Activated CD4-positive, alpha-beta memory T cell treated with anti-CD3 and anti-CD28 coated beads, Interleukin-2, amount 10 ng/mL, durations not matched to agents 7 days and 5 days (primary cell): ENCODE data around the gene PNMT. TPM values are rescaled to one million over a fixed set of nuclear protein-coding genes. Genes with fewer than 3 reads are reported as not detected.

Experiments used
- CTCF ChIA-PET: fragments of 350-600 bp; sonication (Branson Sonifier 250); formaldehyde crosslinking; loops from one replicate; lab custom pipeline; 2021; ENCODE audit warnings: antibody characterized with exemption, inconsistent platforms; lab: Charles Lee
- POLR2A ChIA-PET: fragments of 350-600 bp; sonication (Branson Sonifier 250); formaldehyde crosslinking; loops from one replicate; lab custom pipeline; 2021; ENCODE audit warnings: antibody characterized with exemption; lab: Charles Lee
- DNase-seq: peaks from one replicate; pipeline ENCODE4 v3.0.0-alpha.2; 2020
- H3K27ac Mint-ChIP-seq: one replicate; pipeline ENCODE4 v1.8.0; 2021; ENCODE audit warnings: mild to moderate bottlenecking, mixed read lengths
- H3K27me3 Mint-ChIP-seq: one replicate; pipeline ENCODE4 v1.8.0; 2021; ENCODE audit warnings: mixed read lengths
- H3K36me3 Mint-ChIP-seq: one replicate; pipeline ENCODE4 v1.8.0; 2021; ENCODE audit warnings: low read depth, mixed read lengths
- H3K4me1 Mint-ChIP-seq: one replicate; pipeline ENCODE4 v1.8.0; 2021; ENCODE audit warnings: mixed read lengths
- H3K4me3 Mint-ChIP-seq: one replicate; pipeline ENCODE4 v1.8.0; 2021; ENCODE audit warnings: mild to moderate bottlenecking, mixed read lengths
- H3K9me3 Mint-ChIP-seq: one replicate; pipeline ENCODE4 v1.8.0; 2021; ENCODE audit warnings: mixed read lengths
- total RNA-seq, 2 experiments: library from RNA; stranded (reverse); gene quantifications; one replicate each; pipeline ENCODE4 v1.2.3, GENCODE V29; 2021

The PNMT gene
- total RNA-seq, 2 experiments from 2014 or later: not detected

GRCh38 chr17:39660397-39661385 lies 7.6 kb upstream of the PNMT start:
- Mint-ChIP-seq H3K9me3 (no peaks in the 10 kb centered on the region), H3K36me3 (peaks cover 18% of the 10 kb centered on the region), H3K4me3 (no peak overlapping the region), H3K4me1 (no peaks in the 10 kb centered on the region), H3K27ac (no peak overlapping the region), H3K27me3 (peaks cover 1% of the 10 kb centered on the region)
- POLR2A ChIA-PET: no interaction called here
- CTCF ChIA-PET: no interaction called here
- DNase-seq: no peak

DNA sequence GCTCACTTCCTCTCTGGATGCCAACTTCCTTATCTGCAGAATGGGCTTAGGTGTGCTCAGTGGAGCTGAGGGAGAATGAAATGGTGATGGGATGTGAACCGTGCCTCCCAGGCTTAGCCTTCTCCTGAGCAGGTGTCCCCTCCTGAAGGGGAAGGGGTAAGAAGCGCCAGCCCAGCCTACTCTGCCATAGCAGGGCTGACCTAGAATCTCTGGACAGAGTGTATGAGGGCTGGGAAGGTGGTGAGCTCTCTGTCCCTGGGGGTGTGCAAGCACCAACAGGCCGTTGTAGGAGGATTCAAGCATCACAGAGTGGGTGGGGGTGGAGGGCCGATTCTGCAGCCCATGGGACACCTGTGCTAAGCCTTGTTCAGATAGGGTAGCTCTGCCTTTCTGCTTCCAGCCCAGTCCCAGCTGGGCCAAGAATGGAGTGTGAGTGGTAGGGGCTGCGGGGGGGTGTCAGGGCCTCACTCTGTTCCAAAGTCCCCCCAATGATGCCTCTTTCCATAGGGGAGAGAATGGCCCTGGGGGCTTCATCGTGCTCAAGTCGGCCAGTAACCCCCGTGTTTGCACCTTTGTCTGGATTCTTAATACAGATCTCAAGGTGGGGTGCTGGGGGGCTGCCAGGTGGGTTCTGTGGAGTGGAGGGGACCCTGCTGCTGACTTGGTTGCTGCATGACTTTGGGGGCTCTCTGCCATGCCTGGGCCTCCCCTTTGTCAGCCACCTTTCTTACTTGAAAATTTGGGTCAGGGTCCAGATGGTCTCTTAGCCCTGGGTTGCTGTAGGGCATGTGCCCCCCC lies 6.3 kb upstream of the PNMT start:
- Mint-ChIP-seq H3K36me3 (peaks cover 18% of the 10 kb centered on the region), H3K4me1 (no peaks in the 10 kb centered on the region), H3K9me3 (no peaks in the 10 kb centered on the region), H3K27me3 (peaks cover 11% of the 10 kb centered on the region), H3K27ac (no peak overlapping the region), H3K4me3 (no peak overlapping the region)
- CTCF ChIA-PET: no interaction called here
- DNase-seq: no peak
- POLR2A ChIA-PET: no interaction called here

DNA sequence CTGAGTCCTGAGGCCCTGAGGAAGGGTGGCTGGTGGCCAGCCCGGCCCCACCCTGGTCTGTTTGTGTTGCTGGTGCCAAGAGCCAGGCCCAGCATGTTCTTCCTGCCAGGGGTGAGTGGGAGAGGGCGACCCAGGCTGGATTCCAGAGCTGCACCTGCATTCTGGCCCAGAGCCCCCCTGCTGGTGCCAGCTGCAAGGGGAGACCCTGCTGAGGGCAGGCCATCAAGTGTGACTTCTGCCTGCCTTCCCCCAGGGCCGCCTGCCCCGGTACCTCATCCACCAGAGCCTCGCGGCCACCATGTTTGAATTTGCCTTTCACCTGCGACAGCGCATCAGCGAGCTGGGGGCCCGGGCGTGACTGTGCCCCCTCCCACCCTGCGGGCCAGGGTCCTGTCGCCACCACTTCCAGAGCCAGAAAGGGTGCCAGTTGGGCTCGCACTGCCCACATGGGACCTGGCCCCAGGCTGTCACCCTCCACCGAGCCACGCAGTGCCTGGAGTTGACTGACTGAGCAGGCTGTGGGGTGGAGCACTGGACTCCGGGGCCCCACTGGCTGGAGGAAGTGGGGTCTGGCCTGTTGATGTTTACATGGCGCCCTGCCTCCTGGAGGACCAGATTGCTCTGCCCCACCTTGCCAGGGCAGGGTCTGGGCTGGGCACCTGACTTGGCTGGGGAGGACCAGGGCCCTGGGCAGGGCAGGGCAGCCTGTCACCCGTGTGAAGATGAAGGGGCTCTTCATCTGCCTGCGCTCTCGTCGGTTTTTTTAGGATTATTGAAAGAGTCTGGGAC lies 5.5 kb upstream of the PNMT start:
- H3K36me3 Mint-ChIP-seq: peaks cover 18% of the 10 kb centered on the region
- POLR2A ChIA-PET: interaction anchor here (1.2 kb wide), 1 partner anchor 11 kb away, joined by 3 read pairs; no protein-coding TSS in a partner anchor

GRCh38 chr17:39663340-39663687 lies 4.9 kb upstream of the PNMT start:
- no peak for DNase-seq
- ChIA-PET CTCF (interaction anchor here (2.2 kb wide), 1 partner anchor 9 kb away, joined by 8 read pairs; no protein-coding TSS in a partner anchor), POLR2A (interaction anchor here (1.2 kb wide), 1 partner anchor 10 kb away, joined by 3 read pairs; no protein-coding TSS in a partner anchor)
- Mint-ChIP-seq H3K4me1 (no peaks in the 10 kb centered on the region), H3K9me3 (no peaks in the 10 kb centered on the region), H3K27me3 (peaks cover 17% of the 10 kb centered on the region), H3K36me3 (peaks cover 18% of the 10 kb centered on the region), H3K27ac (no peak overlapping the region), H3K4me3 (no peak overlapping the region)

More for the DNA sequence above, 5.5 kb upstream of the PNMT start:
- H3K27ac Mint-ChIP-seq: no peak overlapping the region
- CTCF ChIA-PET: interaction anchor here (2.2 kb wide), 1 partner anchor 8 kb away, joined by 8 read pairs; no protein-coding TSS in a partner anchor
- DNase-seq: no peak
- no peaks in the 10 kb centered on the region for H3K4me1 Mint-ChIP-seq
- no peaks in the 10 kb centered on the region for H3K9me3 Mint-ChIP-seq
- peaks cover 14% of the 10 kb centered on the region for H3K27me3 Mint-ChIP-seq
- H3K4me3 Mint-ChIP-seq: no peak overlapping the region

GRCh38 chr17:39663688-39664580 lies 4.3 kb upstream of the PNMT start:
- H3K27ac Mint-ChIP-seq: no peak overlapping the region
- H3K27me3 Mint-ChIP-seq: peaks cover 22% of the 10 kb centered on the region
- H3K36me3 Mint-ChIP-seq: peaks cover 18% of the 10 kb centered on the region
- no peaks in the 10 kb centered on the region for H3K9me3 Mint-ChIP-seq
- DNase-seq: no peak
- H3K4me3 Mint-ChIP-seq: no peak overlapping the region
- peaks cover 5% of the 10 kb centered on the region for H3K4me1 Mint-ChIP-seq
- CTCF ChIA-PET: interaction anchor here (2.2 kb wide), 1 partner anchor 10 kb away, joined by 8 read pairs; no protein-coding TSS in a partner anchor
- POLR2A ChIA-PET: interaction anchor here (1.2 kb wide), 1 partner anchor 9 kb away, joined by 3 read pairs; no protein-coding TSS in a partner anchor

DNA sequence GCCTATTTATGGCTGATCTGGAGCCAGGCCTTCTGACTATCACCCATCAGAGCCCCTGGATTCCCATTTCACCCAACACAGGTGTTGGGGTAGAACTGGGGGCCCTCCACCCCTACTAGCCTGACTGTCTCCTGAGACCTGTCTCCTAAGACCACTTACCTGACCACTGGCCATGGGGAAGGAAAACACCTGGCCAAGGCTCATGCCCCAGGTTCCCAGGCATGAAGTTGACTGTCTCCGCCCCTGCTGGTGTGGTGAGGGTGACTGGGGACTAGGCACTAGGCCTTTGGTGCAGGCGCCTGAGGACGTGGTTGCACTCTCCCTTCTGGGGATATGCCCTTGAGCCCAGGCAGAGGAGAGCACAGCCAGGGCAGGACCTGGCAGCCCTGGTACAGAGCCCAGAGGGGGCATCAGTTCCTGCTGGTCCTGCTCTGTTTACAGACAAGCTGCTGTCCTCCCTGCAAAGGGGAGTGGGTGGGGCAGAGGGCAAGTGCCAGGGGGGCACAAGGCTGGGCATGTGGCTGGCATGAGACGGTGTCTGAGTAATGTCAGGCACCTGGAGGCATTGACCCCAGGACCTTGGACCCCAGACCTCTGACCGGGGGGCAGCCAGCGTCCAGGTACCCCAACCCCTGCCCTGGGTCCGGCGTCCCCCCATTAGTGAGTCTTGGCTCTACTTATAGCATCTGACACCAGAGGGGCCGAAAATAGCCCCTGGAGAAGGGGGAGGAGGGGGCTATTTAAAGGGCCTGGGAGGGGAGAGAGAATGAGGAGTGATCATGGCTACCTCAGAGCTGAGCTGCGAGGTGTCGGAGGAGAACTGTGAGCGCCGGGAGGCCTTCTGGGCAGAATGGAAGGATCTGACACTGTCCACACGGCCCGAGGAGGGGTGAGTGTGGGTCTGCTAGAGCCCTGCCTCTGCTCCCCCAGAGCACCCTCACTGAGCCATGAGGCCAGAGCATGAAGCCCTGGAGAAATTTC lies 3.4 kb upstream of the PNMT start, which contains the start of gene TCAP:
Gene TCAP (plus strand): TSS at position 769 of the 981 bp plus-strand sequence. CDS start 11 bp downstream, at position 780.
- no peak within 1 kb of the TSS for H3K4me3 Mint-ChIP-seq
- ChIA-PET CTCF (interaction anchor here (2.0 to 2.2 kb wide), 2 partner anchors 11 to 43 kb away, joined by 5 to 8 read pairs; no protein-coding TSS in a partner anchor), POLR2A (no interaction called here)
- no peaks in the 10 kb centered on the region for H3K9me3 Mint-ChIP-seq
- peaks cover 5% of the 10 kb centered on the region for H3K4me1 Mint-ChIP-seq
- H3K36me3 Mint-ChIP-seq: peaks cover 18% of the 10 kb centered on the region
- H3K27me3 Mint-ChIP-seq: peaks cover 27% of the 10 kb centered on the region
- DNase-seq: no peak
- H3K27ac Mint-ChIP-seq: peak within 1 kb of the TSS; percentile 16

DNA sequence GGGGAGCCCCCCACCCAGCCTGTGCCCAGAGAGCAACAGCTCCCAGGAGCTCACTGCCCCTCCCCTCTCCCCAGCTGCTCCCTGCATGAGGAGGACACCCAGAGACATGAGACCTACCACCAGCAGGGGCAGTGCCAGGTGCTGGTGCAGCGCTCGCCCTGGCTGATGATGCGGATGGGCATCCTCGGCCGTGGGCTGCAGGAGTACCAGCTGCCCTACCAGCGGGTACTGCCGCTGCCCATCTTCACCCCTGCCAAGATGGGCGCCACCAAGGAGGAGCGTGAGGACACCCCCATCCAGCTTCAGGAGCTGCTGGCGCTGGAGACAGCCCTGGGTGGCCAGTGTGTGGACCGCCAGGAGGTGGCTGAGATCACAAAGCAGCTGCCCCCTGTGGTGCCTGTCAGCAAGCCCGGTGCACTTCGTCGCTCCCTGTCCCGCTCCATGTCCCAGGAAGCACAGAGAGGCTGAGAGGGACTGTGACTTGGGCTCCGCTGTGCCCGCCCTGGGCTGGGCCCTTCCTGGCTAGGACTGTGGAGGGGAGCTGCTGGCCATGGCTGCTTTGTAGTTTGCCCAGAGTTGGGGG lies 2.5 kb upstream of the PNMT start:
- ChIA-PET CTCF (interaction anchor here (1.7 to 2.0 kb wide), 3 partner anchors 11 to 44 kb away, joined by 5 to 14 read pairs (median 5); no protein-coding TSS in a partner anchor), POLR2A (interaction anchor here (1.0 to 2.1 kb wide), 2 partner anchors 11 to 12 kb away, joined by 3 to 14 read pairs; no protein-coding TSS in a partner anchor)
- Mint-ChIP-seq H3K9me3 (no peaks in the 10 kb centered on the region), H3K27ac (no peak overlapping the region), H3K27me3 (peaks cover 32% of the 10 kb centered on the region), H3K36me3 (peaks cover 14% of the 10 kb centered on the region), H3K4me1 (peaks cover 5% of the 10 kb centered on the region), H3K4me3 (no peak overlapping the region)
- no peak for DNase-seq

GRCh38 chr17:39666231-39666600 lies 2.0 kb upstream of the PNMT start:
- no peak for DNase-seq
- H3K27ac Mint-ChIP-seq: peak overlapping the region; percentile 16
- peaks cover 5% of the 10 kb centered on the region for H3K4me1 Mint-ChIP-seq
- ChIA-PET CTCF (interaction anchor here (0.6 to 2.0 kb wide), 5 partner anchors 12 to 55 kb away, joined by 4 to 14 read pairs (median 5); no protein-coding TSS in a partner anchor), POLR2A (interaction anchor here (1.0 to 2.1 kb wide), 2 partner anchors 10 to 12 kb away, joined by 3 to 14 read pairs; no protein-coding TSS in a partner anchor)
- H3K9me3 Mint-ChIP-seq: no peaks in the 10 kb centered on the region
- H3K36me3 Mint-ChIP-seq: peaks cover 9% of the 10 kb centered on the region
- H3K27me3 Mint-ChIP-seq: peaks cover 32% of the 10 kb centered on the region
- H3K4me3 Mint-ChIP-seq: no peak overlapping the region

GRCh38 chr17:39666601-39667261 lies 1.5 kb upstream of the PNMT start:
- DNase-seq: no peak
- Mint-ChIP-seq H3K27me3 (peaks cover 32% of the 10 kb centered on the region), H3K4me3 (no peak overlapping the region), H3K4me1 (peaks cover 5% of the 10 kb centered on the region), H3K36me3 (peaks cover 4% of the 10 kb centered on the region), H3K9me3 (no peaks in the 10 kb centered on the region), H3K27ac (no peak overlapping the region)
- POLR2A ChIA-PET: interaction anchor here (0.7 to 2.1 kb wide), 4 partner anchors 10 to 21 kb away, joined by 3 to 14 read pairs (median 3); partner anchors contain the start of gene PGAP3
- CTCF ChIA-PET: interaction anchor here (0.6 to 2.0 kb wide), 5 partner anchors 12 to 55 kb away, joined by 4 to 14 read pairs (median 5); no protein-coding TSS in a partner anchor
